PFSK-1 (cell line): ENCODE data around the gene THSD4.

ENCODE experiments used
- FOXP2 ChIP-seq: optimal IDR thresholded peaks from 2 replicates; pipeline ENCODE3; 2011; ENCODE audit warnings: borderline replicate concordance, control low read depth, inconsistent platforms; ENCODE audit not compliant: insufficient read depth; ENCODE audit errors: extremely low read length, extremely low read depth
- POLR2AphosphoS5 ChIP-seq: IDR thresholded peaks from 2 replicates; pipeline ENCODE4 v1.6.1; 2012; ENCODE audit warnings: low read depth, mild to moderate bottlenecking, control low read depth, low read length, moderate library complexity
- REST ChIP-seq, 2 experiments: IDR thresholded peaks; 2 replicates each; pipeline versions ENCODE4 v1.6.1 to v1.8.0; 2011 to 2012; ENCODE audit warnings: low read depth in 2 of 2, low read length in 2 of 2, control low read depth in 1 of 2, inconsistent platforms in 1 of 2, mild to moderate bottlenecking in 1 of 2, moderate library complexity in 1 of 2; ENCODE audit not compliant: insufficient read depth in 1 of 2
- SIN3A ChIP-seq: IDR thresholded peaks from 2 replicates; pipeline ENCODE4 v1.6.1; 2012; ENCODE audit warnings: mild to moderate bottlenecking, low read length, moderate library complexity, borderline replicate concordance; ENCODE audit not compliant: insufficient read depth
- TAF1 ChIP-seq: IDR thresholded peaks from 2 replicates; pipeline ENCODE4 v1.6.1; 2012; ENCODE audit warnings: low read length, control low read depth, borderline replicate concordance; ENCODE audit not compliant: insufficient read depth

GRCh38 chr15:71275566-71276335 lies 160.5 kb downstream of the THSD4 start:
- TF ChIP-seq TAF1 (no peak), POLR2AphosphoS5 (no peak), SIN3A (no peak), REST (IDR thresholded peaks at IDR 0.05; ENCODE audit: insufficient read depth in 1 of 2, low read depth in 2 of 2, low read length in 2 of 2) (no peak), FOXP2 (no peak)
